ENCODE results near the gene WASF2.
A peak's percentile ranks its signal among the peaks of the same experiment; 100 is the strongest.

WASF2 gene

GRCh38 chr1:27361553-27361952 is 128.4 kb downstream of the WASF2 start:
- DNase-seq (ENCODE audit: low read depth in 1 of 2, low spot score in 1 of 2): no peak

GRCh38 chr1:27361044-27361402 is 128.9 kb downstream of the WASF2 start:
- DNase-seq (ENCODE audit: low read depth in 1 of 2, low spot score in 1 of 2): no peak

- peak in 1 of 2 donors; percentile 12 for DNase-seq (ENCODE audit: low read depth in 1 of 2, low spot score in 1 of 2)
Observed at GRCh38 chr1:27360159-27361043, 129.6 kb downstream of the WASF2 start.

GRCh38 chr1:27359822-27360158 is 130.2 kb downstream of the WASF2 start:
- DNase-seq (ENCODE audit: low read depth in 1 of 2, low spot score in 1 of 2): no peak

GRCh38 chr1:27358928-27359313 is 131.0 kb downstream of the WASF2 start:
- DNase-seq (ENCODE audit: low read depth in 1 of 2, low spot score in 1 of 2): no peak

GRCh38 chr1:27358038-27358927 is 131.7 kb downstream of the WASF2 start:
- no peak for DNase-seq (ENCODE audit: low read depth in 1 of 2, low spot score in 1 of 2)

- peak; percentile 68 to 75 for DNase-seq (ENCODE audit: low read depth in 1 of 2, low spot score in 1 of 2)
Observed at GRCh38 chr1:27357281-27358037, 132.5 kb downstream of the WASF2 start.

GRCh38 chr1:27356619-27357280 is 133.2 kb downstream of the WASF2 start:
- no peak for DNase-seq (ENCODE audit: low read depth in 1 of 2, low spot score in 1 of 2)

GRCh38 chr1:27356277-27356618 is 133.7 kb downstream of the WASF2 start:
- no peak for DNase-seq (ENCODE audit: low read depth in 1 of 2, low spot score in 1 of 2)

- DNase-seq (ENCODE audit: low read depth in 1 of 2, low spot score in 1 of 2): no peak
Observed at GRCh38 chr1:27355683-27356082, 134.3 kb downstream of the WASF2 start.
